NB4 (cell line): ENCODE measurements around the gene PIK3R3.
A peak's percentile ranks its signal among the peaks of the same experiment; 100 is the strongest.

Source experiments
- DNase-seq: peaks from one replicate; pipeline ENCODE4 v3.0.0; 2010; ENCODE audit warnings: low read depth
- H3K4me3 ChIP-seq: one replicate; pipeline ENCODE4 v1.5.1; 2011; ENCODE audit warnings: mild to moderate bottlenecking, low read depth, low read length, moderate library complexity
- MYC ChIP-seq: IDR thresholded peaks from 2 replicates; pipeline ENCODE4 v1.6.1; 2011; ENCODE audit warnings: low read depth, low read length
- POLR2A ChIP-seq: IDR thresholded peaks from 2 replicates; pipeline ENCODE4 v1.6.1; 2011; ENCODE audit warnings: mild to moderate bottlenecking; ENCODE audit not compliant: insufficient read length; ENCODE audit errors: extremely low read depth
- TF ChIP-seq, protein P1 (sequence below): IDR thresholded peaks from one replicate; pipeline ENCODE4 v1.5.1; 2012; ENCODE audit warnings: low read depth, low read length
- TF ChIP-seq, protein P2 (sequence below): IDR thresholded peaks from 2 replicates; pipeline ENCODE4 v1.6.1; 2011; ENCODE audit warnings: low read depth, low read length

Gene PIK3R3

DNA sequence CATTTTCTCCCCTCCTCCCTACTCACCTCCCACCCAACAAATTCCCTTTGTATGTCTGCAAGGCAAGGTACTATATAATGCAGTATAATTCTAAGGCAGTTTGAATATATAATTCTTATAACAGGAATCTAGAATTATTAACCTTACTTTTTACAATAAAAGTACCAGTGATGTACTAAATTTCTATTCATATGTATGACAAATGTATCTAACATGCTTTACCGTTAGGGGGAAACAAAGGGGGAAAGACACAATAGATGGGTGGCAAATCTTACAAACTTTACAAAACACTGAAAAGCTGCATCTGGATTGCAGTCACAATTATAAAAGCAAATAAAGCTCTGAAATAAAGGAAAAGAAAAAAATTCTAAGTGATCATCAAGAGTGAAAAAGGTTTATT, 2.3 kb downstream of the PIK3R3 start:
- peak overlapping the region; percentile 79 for H3K4me3 ChIP-seq
- no peak for DNase-seq
- TF ChIP-seq POLR2A (no peak), MYC (no peak)
- TF ChIP-seq, protein P1, sequence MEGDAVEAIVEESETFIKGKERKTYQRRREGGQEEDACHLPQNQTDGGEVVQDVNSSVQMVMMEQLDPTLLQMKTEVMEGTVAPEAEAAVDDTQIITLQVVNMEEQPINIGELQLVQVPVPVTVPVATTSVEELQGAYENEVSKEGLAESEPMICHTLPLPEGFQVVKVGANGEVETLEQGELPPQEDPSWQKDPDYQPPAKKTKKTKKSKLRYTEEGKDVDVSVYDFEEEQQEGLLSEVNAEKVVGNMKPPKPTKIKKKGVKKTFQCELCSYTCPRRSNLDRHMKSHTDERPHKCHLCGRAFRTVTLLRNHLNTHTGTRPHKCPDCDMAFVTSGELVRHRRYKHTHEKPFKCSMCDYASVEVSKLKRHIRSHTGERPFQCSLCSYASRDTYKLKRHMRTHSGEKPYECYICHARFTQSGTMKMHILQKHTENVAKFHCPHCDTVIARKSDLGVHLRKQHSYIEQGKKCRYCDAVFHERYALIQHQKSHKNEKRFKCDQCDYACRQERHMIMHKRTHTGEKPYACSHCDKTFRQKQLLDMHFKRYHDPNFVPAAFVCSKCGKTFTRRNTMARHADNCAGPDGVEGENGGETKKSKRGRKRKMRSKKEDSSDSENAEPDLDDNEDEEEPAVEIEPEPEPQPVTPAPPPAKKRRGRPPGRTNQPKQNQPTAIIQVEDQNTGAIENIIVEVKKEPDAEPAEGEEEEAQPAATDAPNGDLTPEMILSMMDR = no peak
- TF ChIP-seq, protein P2, sequence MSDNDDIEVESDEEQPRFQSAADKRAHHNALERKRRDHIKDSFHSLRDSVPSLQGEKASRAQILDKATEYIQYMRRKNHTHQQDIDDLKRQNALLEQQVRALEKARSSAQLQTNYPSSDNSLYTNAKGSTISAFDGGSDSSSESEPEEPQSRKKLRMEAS = no peak

DNA sequence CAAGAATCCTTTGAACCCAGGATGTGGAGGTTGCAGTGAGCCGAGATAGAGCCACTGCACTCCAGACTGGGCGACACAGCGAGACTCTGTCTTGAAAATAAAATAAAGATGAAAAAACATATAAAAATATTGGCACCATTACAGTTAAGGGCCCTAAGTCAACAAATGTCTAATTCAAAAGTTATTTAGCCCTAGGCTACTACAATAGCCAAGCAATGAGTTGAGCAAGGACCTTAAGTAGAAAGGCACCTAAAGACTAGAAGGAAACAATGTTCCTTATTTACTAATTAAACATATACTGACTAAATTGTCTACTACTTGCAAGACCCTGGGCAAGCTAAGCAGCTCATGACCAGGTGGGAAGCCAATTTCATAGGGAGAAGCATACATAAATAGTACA, 4.1 kb downstream of the PIK3R3 start:
- no peak for DNase-seq
- TF ChIP-seq, protein P1 = no peak
- TF ChIP-seq, protein P2 = no peak
- TF ChIP-seq POLR2A = no peak
- no peak for TF ChIP-seq MYC
- H3K4me3 ChIP-seq = no peak overlapping the region

DNA sequence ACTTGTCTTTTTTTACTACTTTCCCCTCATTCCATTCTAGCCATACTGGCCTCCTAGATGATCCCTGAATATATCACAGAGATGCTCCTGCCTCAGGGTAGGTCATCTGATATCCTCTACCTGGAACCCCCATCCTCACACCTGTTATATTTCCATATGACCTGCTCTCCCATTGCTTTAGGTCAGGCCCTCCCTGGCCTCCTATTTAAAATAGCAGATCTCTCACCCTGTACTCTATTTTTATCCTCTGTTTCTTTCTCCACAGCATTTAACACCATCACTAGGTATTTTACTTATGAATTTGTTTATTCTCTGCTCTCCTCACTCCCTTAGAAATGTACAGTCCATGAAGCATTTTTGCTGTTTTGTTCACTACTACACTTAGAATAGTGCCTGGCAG, 13.6 kb downstream of the PIK3R3 start:
- no peak for TF ChIP-seq POLR2A
- TF ChIP-seq, protein P1 = no peak
- no peak for TF ChIP-seq MYC
- TF ChIP-seq, protein P2 = no peak
- DNase-seq = no peak

DNA sequence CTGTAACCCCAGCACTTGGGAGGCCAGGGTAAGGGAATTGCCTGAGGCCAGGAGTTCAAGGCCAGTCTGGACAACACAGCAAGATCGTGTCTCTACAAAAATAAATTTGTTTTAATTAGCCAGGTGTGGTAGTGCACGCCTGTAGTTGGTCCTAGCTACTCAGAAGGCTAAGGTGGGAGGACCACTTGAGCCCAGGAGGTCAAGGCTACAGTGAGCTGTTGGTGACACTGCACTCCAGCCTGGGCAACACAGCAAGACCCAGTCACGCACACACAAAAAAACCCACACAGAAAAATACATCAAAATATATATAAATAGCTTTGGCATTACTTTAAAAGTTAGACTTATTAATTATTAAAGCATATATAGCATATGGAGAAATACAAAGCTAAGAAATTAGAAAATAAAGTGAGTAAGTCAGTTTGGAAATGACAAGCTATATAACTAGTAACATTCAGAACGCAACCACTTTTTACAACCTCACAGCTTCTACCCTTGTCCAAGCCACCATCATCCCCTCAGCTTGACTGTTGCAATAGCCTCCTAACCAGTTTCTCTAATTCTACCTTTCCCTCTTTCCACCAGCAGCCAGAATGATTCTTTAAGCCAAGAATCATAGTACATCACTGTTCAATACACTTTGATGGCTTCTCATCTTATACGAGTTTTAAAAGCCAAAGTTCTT, 14.5 kb downstream of the PIK3R3 start:
- DNase-seq = no peak
- TF ChIP-seq, protein P1 = no peak
- TF ChIP-seq, protein P2 = no peak
- TF ChIP-seq POLR2A (no peak), MYC (no peak)
- no peak overlapping the region for H3K4me3 ChIP-seq

More for the DNA sequence above, 13.6 kb downstream of the PIK3R3 start:
- no peak overlapping the region for H3K4me3 ChIP-seq

DNA sequence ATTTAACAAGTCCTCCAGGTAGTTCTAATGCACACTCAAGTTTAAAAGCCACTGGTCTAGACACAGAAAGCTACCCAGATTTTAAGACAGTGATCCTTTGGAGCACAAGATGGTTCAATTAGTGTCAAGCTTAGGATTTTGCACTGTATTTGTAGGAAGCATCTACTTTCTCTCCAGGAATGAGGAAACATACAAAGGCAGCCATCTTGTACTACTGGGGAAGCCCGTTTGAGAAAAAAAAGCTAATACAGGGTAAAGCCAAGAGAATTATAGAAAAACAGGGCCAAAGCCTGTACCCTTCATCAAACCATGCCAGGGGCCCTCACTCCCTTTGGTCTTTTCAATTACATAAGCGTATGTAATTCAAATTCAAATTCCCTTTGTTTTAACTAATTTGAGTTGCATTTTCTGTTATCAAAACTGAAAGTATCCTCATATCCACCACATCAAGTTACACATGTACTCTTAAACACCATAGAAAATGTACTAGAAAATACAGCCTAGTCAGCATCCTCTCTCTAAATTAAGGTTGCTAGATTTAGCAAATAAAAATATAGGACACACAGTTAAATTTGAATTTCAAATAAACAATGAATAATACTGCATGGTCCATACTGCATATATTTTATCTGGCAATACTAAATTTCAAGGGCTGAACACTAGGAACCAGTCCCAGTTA, 17.4 kb downstream of the PIK3R3 start:
- TF ChIP-seq, protein P2 = no peak
- TF ChIP-seq, protein P1 = no peak
- no peak for TF ChIP-seq MYC
- TF ChIP-seq POLR2A = no peak
- DNase-seq = no peak
- no peak overlapping the region for H3K4me3 ChIP-seq
